Activated effector memory CD4-positive, alpha-beta T cell treated with Interleukin-2 at 50 U/mL for 16 hours (primary cell): ENCODE results near the gene FGD5.

Source experiments
- DNase-seq: peaks from one replicate; pipeline ENCODE4 v3.0.0-alpha.2; 2020

Gene FGD5

GRCh38 chr3:14853271-14853951 is 34.6 kb downstream of the FGD5 start:
- DNase-seq: no peak

- no peak for DNase-seq
These were observed 38.7 kb downstream of the FGD5 start for GRCh38 chr3:14857506-14857905.

GRCh38 chr3:14858105-14858504 is 39.3 kb downstream of the FGD5 start:
- no peak for DNase-seq

- DNase-seq: no peak
These were observed 41.1 kb downstream of the FGD5 start for GRCh38 chr3:14859880-14860279.

GRCh38 chr3:14861031-14861430 is 42.3 kb downstream of the FGD5 start:
- DNase-seq: no peak

GRCh38 chr3:14861446-14862302 is 42.9 kb downstream of the FGD5 start:
- DNase-seq: no peak

- DNase-seq: no peak
These were observed 43.5 kb downstream of the FGD5 start for GRCh38 chr3:14862303-14862660.

- no peak for DNase-seq
These were observed 44.0 kb downstream of the FGD5 start for GRCh38 chr3:14862661-14863230.

- no peak for DNase-seq
These were observed 44.8 kb downstream of the FGD5 start for GRCh38 chr3:14863333-14864100.

GRCh38 chr3:14864131-14864530 is 45.4 kb downstream of the FGD5 start:
- no peak for DNase-seq

GRCh38 chr3:14866627-14867026 is 47.9 kb downstream of the FGD5 start:
- no peak for DNase-seq

- DNase-seq: no peak
These were observed 49.3 kb downstream of the FGD5 start for GRCh38 chr3:14867936-14868570.

- no peak for DNase-seq
These were observed 51.4 kb downstream of the FGD5 start for GRCh38 chr3:14869917-14870782.

- DNase-seq: no peak
These were observed 52.0 kb downstream of the FGD5 start for GRCh38 chr3:14870783-14871060.

- DNase-seq: no peak
These were observed 52.9 kb downstream of the FGD5 start for GRCh38 chr3:14871456-14872200.

GRCh38 chr3:14872706-14873105 is 53.9 kb downstream of the FGD5 start:
- no peak for DNase-seq

GRCh38 chr3:14874784-14875183 is 56.0 kb downstream of the FGD5 start:
- no peak for DNase-seq

- no peak for DNase-seq
These were observed 56.8 kb downstream of the FGD5 start for GRCh38 chr3:14875411-14876175.

GRCh38 chr3:14876921-14877333 is 58.2 kb downstream of the FGD5 start:
- no peak for DNase-seq

- DNase-seq: no peak
These were observed 58.7 kb downstream of the FGD5 start for GRCh38 chr3:14877469-14877868.
